ENCODE results near the gene MAP1LC3B.

MAP1LC3B gene

DNA sequence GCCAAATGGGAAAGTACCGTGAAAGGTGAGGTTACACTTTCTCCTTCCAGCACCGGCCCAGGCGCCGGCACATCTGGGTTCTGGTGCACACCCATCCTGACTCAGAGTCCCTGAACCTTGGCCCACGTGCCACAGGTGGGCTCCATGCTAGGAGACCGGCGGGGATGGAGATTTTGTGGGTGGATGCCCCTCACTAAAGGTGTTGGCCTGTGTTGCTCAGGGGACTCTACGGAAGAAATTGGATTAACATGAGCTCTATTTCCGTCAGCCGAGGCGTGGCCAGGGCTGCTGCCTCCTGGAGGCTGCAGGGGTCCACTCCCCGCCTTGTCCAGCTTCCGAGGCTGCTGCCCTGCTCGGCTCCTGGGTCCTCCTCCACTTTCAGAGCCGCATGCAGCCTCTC is 39.3 kb upstream of the MAP1LC3B start:
- ChIA-PET POLR2A (no interaction called here), CTCF (no interaction called here)
- TF ChIP-seq HDGF (IDR thresholded peaks at IDR 0.05; ENCODE audit: borderline replicate concordance) (no peak), CTBP1 (IDR thresholded peaks at IDR 0.05; ENCODE audit: borderline replicate concordance) (no peak), LEF1 (IDR thresholded peaks at IDR 0.05; ENCODE audit: borderline replicate concordance) (no peak), TARDBP (IDR thresholded peaks at IDR 0.05) (no peak), ARNT (IDR thresholded peaks at IDR 0.05) (no peak), SUZ12 (IDR thresholded peaks at IDR 0.05) (no peak), BHLHE40 (IDR thresholded peaks at IDR 0.05; ENCODE audit: borderline replicate concordance) (no peak), FOXK2 (IDR thresholded peaks at IDR 0.05) (no peak), ZNF384 (IDR thresholded peaks at IDR 0.05) (no peak), SP1 (IDR thresholded peaks at IDR 0.05) (no peak), ELF4 (IDR thresholded peaks at IDR 0.05) (no peak)
- TF ChIP-seq, protein P1, sequence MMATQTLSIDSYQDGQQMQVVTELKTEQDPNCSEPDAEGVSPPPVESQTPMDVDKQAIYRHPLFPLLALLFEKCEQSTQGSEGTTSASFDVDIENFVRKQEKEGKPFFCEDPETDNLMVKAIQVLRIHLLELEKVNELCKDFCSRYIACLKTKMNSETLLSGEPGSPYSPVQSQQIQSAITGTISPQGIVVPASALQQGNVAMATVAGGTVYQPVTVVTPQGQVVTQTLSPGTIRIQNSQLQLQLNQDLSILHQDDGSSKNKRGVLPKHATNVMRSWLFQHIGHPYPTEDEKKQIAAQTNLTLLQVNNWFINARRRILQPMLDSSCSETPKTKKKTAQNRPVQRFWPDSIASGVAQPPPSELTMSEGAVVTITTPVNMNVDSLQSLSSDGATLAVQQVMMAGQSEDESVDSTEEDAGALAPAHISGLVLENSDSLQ (IDR thresholded peaks at IDR 0.05) = no peak
- DNase-seq (ENCODE audit: extremely low spot score) = no peak

DNA sequence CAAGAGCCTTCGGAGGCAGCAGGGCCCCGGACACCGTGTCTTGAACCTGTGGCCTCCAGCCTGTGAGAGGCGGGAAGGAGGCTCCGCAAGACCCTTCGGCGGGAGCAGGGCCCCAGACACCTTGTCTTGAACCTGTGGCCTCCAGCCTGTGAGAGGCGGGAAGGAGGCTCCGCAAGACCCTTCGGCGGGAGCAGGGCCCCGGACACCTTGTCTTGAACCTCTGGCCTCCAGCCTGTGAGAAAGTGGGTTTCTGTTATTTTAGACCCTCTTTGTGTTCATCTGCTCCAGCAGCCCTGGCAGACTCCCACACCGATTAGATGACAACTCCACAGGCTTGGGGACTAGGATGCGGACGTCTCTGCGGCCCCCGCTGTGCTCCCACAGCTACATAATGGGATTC is 38.5 kb upstream of the MAP1LC3B start:
- ChIA-PET CTCF (no interaction called here), POLR2A (no interaction called here)
- DNase-seq (ENCODE audit: extremely low spot score) = no peak
- TF ChIP-seq BHLHE40 (IDR thresholded peaks at IDR 0.05; ENCODE audit: borderline replicate concordance) (no peak), ELF4 (IDR thresholded peaks at IDR 0.05) (no peak)

DNA sequence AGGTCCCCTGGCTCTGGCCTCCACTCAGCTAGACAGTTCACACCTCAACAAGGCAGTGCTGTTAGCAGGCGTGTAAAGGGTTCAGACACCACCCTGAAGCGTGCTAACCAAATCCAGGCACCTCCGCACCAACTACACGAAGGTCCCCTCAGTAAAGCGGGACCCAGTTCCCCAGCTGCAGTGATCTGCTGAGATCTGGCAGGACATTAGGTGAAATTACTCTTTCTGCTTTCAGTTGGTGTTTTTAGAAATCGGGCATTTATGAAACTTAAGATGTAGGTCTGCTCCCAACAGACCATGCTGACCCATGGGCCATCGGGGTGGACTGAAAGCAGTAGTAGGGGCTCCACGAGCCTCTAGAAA is 35.7 kb upstream of the MAP1LC3B start:
- no peak for TF ChIP-seq ZNF384 (IDR thresholded peaks at IDR 0.05)
- no peak for TF ChIP-seq BHLHE40 (IDR thresholded peaks at IDR 0.05; ENCODE audit: borderline replicate concordance)
- TF ChIP-seq FOXK2 (IDR thresholded peaks at IDR 0.05) = no peak
- no peak for TF ChIP-seq SUZ12 (IDR thresholded peaks at IDR 0.05)
- no peak for TF ChIP-seq SP1 (IDR thresholded peaks at IDR 0.05)
- TF ChIP-seq LEF1 (IDR thresholded peaks at IDR 0.05; ENCODE audit: borderline replicate concordance) = no peak
- TF ChIP-seq, protein P1 (IDR thresholded peaks at IDR 0.05) = no peak
- no peak for TF ChIP-seq NFRKB (IDR thresholded peaks at IDR 0.05)
- TF ChIP-seq FOXM1 (IDR thresholded peaks at IDR 0.05; ENCODE audit: borderline replicate concordance) = no peak
- no peak for TF ChIP-seq CTBP1 (IDR thresholded peaks at IDR 0.05; ENCODE audit: borderline replicate concordance)
- TF ChIP-seq L3MBTL2 (conservative IDR thresholded peaks at IDR 0.05) = no peak
- no peak for DNase-seq (ENCODE audit: extremely low spot score)
- ChIA-PET POLR2A (interaction anchor here (1.1 to 1.4 kb wide), 2 partner anchors 27 to 39 kb away, joined by 3 to 5 read pairs; partner anchors contain the start of genes C16orf95 and FBXO31), CTCF (no interaction called here)

DNA sequence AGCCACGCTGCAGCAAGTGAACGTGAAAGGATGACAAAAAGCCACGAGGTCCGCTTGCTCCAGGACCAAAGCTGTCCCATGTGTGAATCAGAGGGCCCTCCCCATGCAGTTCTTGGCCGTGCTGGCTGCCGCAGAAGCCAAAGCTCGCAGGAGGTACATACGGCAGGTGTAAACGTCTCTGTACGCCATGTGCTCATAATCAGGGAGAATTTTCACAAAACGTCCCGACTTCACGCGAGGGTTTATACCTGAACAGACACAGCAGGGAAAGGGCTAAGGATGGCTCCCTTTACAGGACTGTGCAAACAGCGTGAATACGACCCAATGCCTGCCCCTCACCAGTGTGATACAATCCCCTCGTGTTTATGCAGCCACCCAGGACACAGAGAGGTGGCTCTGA is 33.9 kb upstream of the MAP1LC3B start:
- TF ChIP-seq FOXA1 (IDR thresholded peaks at IDR 0.05) (no peak), HDGF (IDR thresholded peaks at IDR 0.05; ENCODE audit: borderline replicate concordance) (no peak), SP1 (IDR thresholded peaks at IDR 0.05) (no peak), BHLHE40 (IDR thresholded peaks at IDR 0.05; ENCODE audit: borderline replicate concordance) (no peak), L3MBTL2 (conservative IDR thresholded peaks at IDR 0.05) (no peak), LEF1 (IDR thresholded peaks at IDR 0.05; ENCODE audit: borderline replicate concordance) (no peak), ZNF384 (IDR thresholded peaks at IDR 0.05) (no peak), SUZ12 (IDR thresholded peaks at IDR 0.05) (no peak), TARDBP (IDR thresholded peaks at IDR 0.05) (no peak), CTBP1 (IDR thresholded peaks at IDR 0.05; ENCODE audit: borderline replicate concordance) (no peak), FOXM1 (IDR thresholded peaks at IDR 0.05; ENCODE audit: borderline replicate concordance) (no peak), NFRKB (IDR thresholded peaks at IDR 0.05) (no peak), ELF4 (IDR thresholded peaks at IDR 0.05) (no peak), ARNT (IDR thresholded peaks at IDR 0.05) (no peak), FOXK2 (IDR thresholded peaks at IDR 0.05) (no peak)
- TF ChIP-seq, protein P1 (IDR thresholded peaks at IDR 0.05) = no peak
- no peak for DNase-seq (ENCODE audit: extremely low spot score)
- POLR2A ChIA-PET = no interaction called here
- CTCF ChIA-PET = no interaction called here

DNA sequence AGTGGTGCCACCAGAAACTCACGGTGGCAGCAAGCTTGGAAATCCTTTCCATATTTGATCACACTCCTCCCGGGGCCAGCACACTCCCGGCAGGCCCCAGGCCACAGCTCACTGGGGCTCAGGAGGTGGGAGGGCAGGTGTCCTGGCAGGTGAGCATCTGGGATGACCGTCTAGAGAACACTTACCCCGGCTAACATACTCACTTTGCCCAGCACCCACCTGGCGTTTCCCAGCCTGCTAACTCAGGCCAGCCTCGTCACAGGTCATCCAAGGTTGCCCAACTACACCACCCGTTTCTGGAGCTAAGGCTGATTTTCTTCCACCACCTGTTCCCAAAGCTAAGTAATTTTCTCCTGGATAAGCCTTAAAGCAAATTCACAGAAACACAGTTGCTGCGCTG is 33.4 kb upstream of the MAP1LC3B start:
- POLR2A ChIA-PET = no interaction called here
- CTCF ChIA-PET = no interaction called here
- TF ChIP-seq L3MBTL2 (conservative IDR thresholded peaks at IDR 0.05) (no peak), NFRKB (IDR thresholded peaks at IDR 0.05) (no peak), ZNF384 (IDR thresholded peaks at IDR 0.05) (no peak), ELF4 (IDR thresholded peaks at IDR 0.05) (no peak), HDGF (IDR thresholded peaks at IDR 0.05; ENCODE audit: borderline replicate concordance) (no peak), CTBP1 (IDR thresholded peaks at IDR 0.05; ENCODE audit: borderline replicate concordance) (no peak), BHLHE40 (IDR thresholded peaks at IDR 0.05; ENCODE audit: borderline replicate concordance) (no peak), FOXA1 (IDR thresholded peaks at IDR 0.05) (no peak), FOXM1 (IDR thresholded peaks at IDR 0.05; ENCODE audit: borderline replicate concordance) (no peak), TARDBP (IDR thresholded peaks at IDR 0.05) (no peak), SP1 (IDR thresholded peaks at IDR 0.05) (no peak), FOXK2 (IDR thresholded peaks at IDR 0.05) (no peak), SUZ12 (IDR thresholded peaks at IDR 0.05) (no peak), ARNT (IDR thresholded peaks at IDR 0.05) (no peak)
- TF ChIP-seq, protein P1 (IDR thresholded peaks at IDR 0.05) = no peak
- no peak for DNase-seq (ENCODE audit: extremely low spot score)

DNA sequence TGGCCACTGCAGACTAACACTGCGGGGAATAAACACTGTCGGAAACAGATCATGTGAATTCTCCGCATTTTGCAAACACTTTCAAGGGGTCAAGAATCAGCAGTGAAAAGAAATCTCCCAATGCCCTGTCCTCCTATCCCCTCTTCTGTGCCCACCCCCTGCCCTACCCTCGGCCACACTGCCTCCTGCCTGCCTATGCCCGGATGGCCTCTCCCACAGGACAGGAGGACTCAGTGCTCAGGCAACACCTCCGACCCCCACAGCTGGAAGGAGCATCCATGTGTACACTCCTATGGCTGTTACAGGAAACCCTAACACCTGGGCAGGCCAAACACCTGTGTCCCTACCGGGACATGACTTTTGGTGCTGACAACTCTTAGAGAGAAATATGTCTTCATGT is 33.0 kb upstream of the MAP1LC3B start:
- no peak for DNase-seq (ENCODE audit: extremely low spot score)
- no peak for TF ChIP-seq SUZ12 (IDR thresholded peaks at IDR 0.05)
- TF ChIP-seq FOXM1 (IDR thresholded peaks at IDR 0.05; ENCODE audit: borderline replicate concordance) = no peak
- TF ChIP-seq BHLHE40 (IDR thresholded peaks at IDR 0.05; ENCODE audit: borderline replicate concordance) = no peak
- no peak for TF ChIP-seq FOXA1 (IDR thresholded peaks at IDR 0.05)
- POLR2A ChIA-PET = no interaction called here
- CTCF ChIA-PET = no interaction called here
